Endodermal cell (in vitro differentiated cells): Measurements from ENCODE around the gene DMRT2. TPM values are rescaled to one million over a fixed set of nuclear protein-coding genes. Genes with fewer than 3 reads are reported as not detected.

Experiments
- DNase-seq: peaks from one replicate; pipeline ENCODE4 v3.0.0-alpha.2; 2017
- H3K27ac ChIP-seq: 2 replicates; pipeline ENCODE4 v1.5.1; 2013; ENCODE audit warnings: mild to moderate bottlenecking, low read depth, low read length, moderate library complexity
- H3K27me3 ChIP-seq: 2 replicates; pipeline ENCODE4 v1.6.1; 2013; ENCODE audit warnings: mild to moderate bottlenecking, low read length, moderate library complexity; ENCODE audit not compliant: insufficient read depth, control insufficient read depth, poor library complexity, severe bottlenecking
- H3K36me3 ChIP-seq: 2 replicates; pipeline ENCODE4 v1.7.0; 2013; ENCODE audit warnings: mild to moderate bottlenecking, low read length, moderate library complexity; ENCODE audit not compliant: control insufficient read depth, insufficient read depth
- H3K4me1 ChIP-seq: one replicate; pipeline ENCODE4 v1.7.0; 2013; ENCODE audit warnings: low read length; ENCODE audit not compliant: control insufficient read depth, insufficient read depth
- H3K4me3 ChIP-seq: 2 replicates; pipeline ENCODE4 v1.5.1; 2013; ENCODE audit warnings: mild to moderate bottlenecking, low read length, moderate library complexity
- H3K9ac ChIP-seq: 2 replicates; pipeline ENCODE4 v1.6.1; 2013; ENCODE audit warnings: mild to moderate bottlenecking, low read length, moderate library complexity; ENCODE audit not compliant: poor library complexity, severe bottlenecking; ENCODE audit errors: extremely low read depth
- H3K9me3 ChIP-seq: 2 replicates; pipeline ENCODE4 v1.6.1; 2013; ENCODE audit warnings: mild to moderate bottlenecking, low read length, moderate library complexity; ENCODE audit not compliant: control insufficient read depth
- H3K27ac Mint-ChIP-seq: 2 replicates; pipeline ENCODE4 v1.8.0; 2020; ENCODE audit warnings: mixed read lengths
- H3K27me3 Mint-ChIP-seq: 2 replicates; pipeline ENCODE4 v1.8.0; 2021; ENCODE audit warnings: mild to moderate bottlenecking, mixed read lengths; ENCODE audit not compliant: insufficient read depth
- H3K36me3 Mint-ChIP-seq: 2 replicates; pipeline ENCODE4 v1.8.0; 2020; ENCODE audit warnings: low read depth, mixed read lengths
- H3K4me1 Mint-ChIP-seq: 2 replicates; pipeline ENCODE4 v1.8.0; 2020; ENCODE audit warnings: mixed read lengths
- H3K4me3 Mint-ChIP-seq: 2 replicates; pipeline ENCODE4 v1.8.0; 2020; ENCODE audit warnings: mild to moderate bottlenecking, moderate library complexity, mixed read lengths
- H3K9me3 Mint-ChIP-seq: 2 replicates; pipeline ENCODE4 v1.8.0; 2020; ENCODE audit warnings: mild to moderate bottlenecking, mixed read lengths
- CTCF ChIP-seq: fragments of 200-600 bp; sonication (generic); conservative IDR thresholded peaks from 2 replicates; pipeline ENCODE4 v1.5.0; 2021; ENCODE audit warnings: antibody characterized with exemption, mild to moderate bottlenecking
- WGBS, 2 experiments: methylation state at CpG; one replicate each; pipeline versions ENCODE4 v1.1.5 to v1.1.7; 2013; ENCODE audit warnings: missing lambda C conversion rate in 2 of 2, mixed read lengths in 1 of 2; ENCODE audit not compliant: insufficient coverage in 1 of 2, insufficient read length in 1 of 2; 5-methylcytosine and 5-hydroxymethylcytosine counted together
- total RNA-seq, 2 donors: library from RNA; stranded (reverse); fragmentation: NEBNext Ultra II Directional in 1 of 2; extraction: Animal tissue kit (Norgen Biotek cat#: 25700) in 1 of 2; gene quantifications; 2 replicates in 1 of 2; 3 replicates in 1 of 2; pipeline ENCODE4 v1.2.1, GENCODE V29; 2021

DMRT2 gene
- total RNA-seq, 2 donors from 2014 or later: 0.24 TPM; not detected in 1

GRCh38 chr9:1031951-1032601 is 18.1 kb upstream of the DMRT2 start:
- H3K9me3 Mint-ChIP-seq: no peaks in the 10 kb centered on the region
- peaks cover 58% of the 10 kb centered on the region for H3K27me3 Mint-ChIP-seq
- no peak for TF ChIP-seq CTCF
- DNase-seq: no peak
- Histone ChIP-seq H3K9me3 (no peaks in the 10 kb centered on the region), H3K4me3 (no peak overlapping the region), H3K4me1 (no peaks in the 10 kb centered on the region), H3K9ac (no peak overlapping the region), H3K27ac (no peak overlapping the region), H3K27me3 (peaks cover 62% of the 10 kb centered on the region), H3K36me3 (no peaks in the 10 kb centered on the region)
- H3K36me3 Mint-ChIP-seq: no peaks in the 10 kb centered on the region
- no peak overlapping the region for H3K27ac Mint-ChIP-seq
- 82% methylated on average over 8 to 14 of the region's 14 CpGs for WGBS, 2 experiments
- H3K4me1 Mint-ChIP-seq: no peaks in the 10 kb centered on the region
- H3K4me3 Mint-ChIP-seq: no peak overlapping the region

DNA sequence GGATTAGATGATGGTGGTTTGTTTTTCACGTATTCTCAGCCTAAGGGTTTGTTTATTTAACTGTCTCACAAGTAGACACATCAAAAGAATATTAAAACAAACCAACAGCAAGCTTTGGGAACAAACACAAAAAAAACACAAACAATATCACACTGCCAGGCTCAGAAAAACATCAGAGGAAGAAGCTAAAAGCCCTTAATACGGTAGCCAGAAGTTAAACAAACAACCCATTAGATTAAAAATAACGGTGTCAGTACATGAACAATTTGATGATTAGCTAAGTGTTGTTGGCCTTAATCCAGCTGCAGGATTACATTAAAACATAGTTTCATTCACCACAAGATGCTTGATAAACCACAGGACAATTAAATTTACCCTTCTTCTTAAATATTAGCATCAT is 15.9 kb upstream of the DMRT2 start:
- no peaks in the 10 kb centered on the region for H3K9me3 ChIP-seq
- no peaks in the 10 kb centered on the region for H3K36me3 Mint-ChIP-seq
- no peaks in the 10 kb centered on the region for H3K36me3 ChIP-seq
- no peak overlapping the region for H3K9ac ChIP-seq
- H3K27me3 ChIP-seq: peaks cover 77% of the 10 kb centered on the region
- H3K4me3 Mint-ChIP-seq: no peak overlapping the region
- no peaks in the 10 kb centered on the region for H3K4me1 ChIP-seq
- TF ChIP-seq CTCF: no peak
- no peak overlapping the region for H3K27ac Mint-ChIP-seq
- H3K27ac ChIP-seq: no peak overlapping the region
- WGBS, 2 experiments: 95% methylated on average over 2 of the region's 3 CpGs; no CpG with 5 or more reads in 1 of the 2 experiments
- H3K27me3 Mint-ChIP-seq: peaks cover 66% of the 10 kb centered on the region
- DNase-seq: no peak
- H3K4me3 ChIP-seq: no peak overlapping the region
- H3K9me3 Mint-ChIP-seq: no peaks in the 10 kb centered on the region
- no peaks in the 10 kb centered on the region for H3K4me1 Mint-ChIP-seq

GRCh38 chr9:1039589-1039988 is 10.6 kb upstream of the DMRT2 start:
- Mint-ChIP-seq H3K4me1 (no peaks in the 10 kb centered on the region), H3K4me3 (no peak overlapping the region), H3K9me3 (peaks cover 1% of the 10 kb centered on the region), H3K27ac (no peak overlapping the region), H3K27me3 (peaks cover 89% of the 10 kb centered on the region), H3K36me3 (no peaks in the 10 kb centered on the region)
- no peak for TF ChIP-seq CTCF
- no peaks in the 10 kb centered on the region for H3K4me1 ChIP-seq
- H3K4me3 ChIP-seq: no peak overlapping the region
- no peak overlapping the region for H3K27ac ChIP-seq
- H3K9ac ChIP-seq: no peak overlapping the region
- H3K27me3 ChIP-seq: peaks cover 96% of the 10 kb centered on the region
- 48 to 66% methylated on average over 2 to 4 of the region's 4 CpGs for WGBS, 2 experiments
- no peaks in the 10 kb centered on the region for H3K36me3 ChIP-seq
- no peak for DNase-seq
- H3K9me3 ChIP-seq: peaks cover 14% of the 10 kb centered on the region
